Lung (tissue), 12 donors: Measurements from ENCODE around the gene SGCA. TPM values are rescaled to one million over a fixed set of nuclear protein-coding genes. Genes with fewer than 3 reads are reported as not detected.

ENCODE experiments used
- ATAC-seq: fragments of 200-7000 bp; cut with Tn5 transposase; one replicate; pipeline ENCODE4 v1.9.1; 2020; ENCODE audit warnings: moderate number of reproducible peaks; ENCODE audit not compliant: insufficient read depth, low FRiP score
- DNase-seq, 3 donors: peaks; one replicate each; pipeline ENCODE4 v3.0.0-alpha.2; 2013 to 2017
- H3K27ac ChIP-seq, 2 donors: one replicate each; pipeline ENCODE4 v1.5.1; 2013; ENCODE audit warnings: mild to moderate bottlenecking in 2 of 2, moderate library complexity in 2 of 2, control low read depth in 1 of 2, inconsistent platforms in 1 of 2, low read depth in 1 of 2, low read length in 1 of 2
- H3K27me3 ChIP-seq, 3 donors: one replicate each; pipeline ENCODE4 v1.5.1; 2013; ENCODE audit warnings: low read length in 2 of 3; ENCODE audit not compliant: control insufficient read depth in 3 of 3, insufficient read depth in 3 of 3
- H3K36me3 ChIP-seq, 4 donors: one replicate each; pipeline ENCODE4 v1.5.1; 2013; ENCODE audit warnings: low read length in 4 of 4, mild to moderate bottlenecking in 1 of 4, moderate library complexity in 1 of 4; ENCODE audit not compliant: control insufficient read depth in 4 of 4, insufficient read depth in 4 of 4
- H3K4me1 ChIP-seq, 5 donors: one replicate each; pipeline ENCODE4 v1.5.1; 2013; ENCODE audit warnings: low read length in 5 of 5, mild to moderate bottlenecking in 2 of 5, moderate library complexity in 1 of 5; ENCODE audit not compliant: control insufficient read depth in 5 of 5, insufficient read depth in 5 of 5
- H3K4me3 ChIP-seq: one replicate; pipeline ENCODE4 v1.5.1; 2013; ENCODE audit warnings: mild to moderate bottlenecking, control low read depth, moderate library complexity
- H3K9ac ChIP-seq, 2 donors: one replicate each; pipeline ENCODE4 v1.5.1; 2013; ENCODE audit warnings: low read length in 2 of 2, control low read depth in 1 of 2; ENCODE audit not compliant: insufficient read depth in 1 of 2
- H3K9me3 ChIP-seq, 4 donors: one replicate each; pipeline ENCODE4 v1.5.1; 2013; ENCODE audit warnings: low read length in 3 of 4, mild to moderate bottlenecking in 1 of 4, moderate library complexity in 1 of 4; ENCODE audit not compliant: control insufficient read depth in 4 of 4, insufficient read depth in 3 of 4
- CTCF ChIP-seq: IDR thresholded peaks from 2 replicates; pipeline ENCODE4 v1.5.1; 2012; ENCODE audit warnings: mild to moderate bottlenecking; ENCODE audit errors: control extremely low read depth, extremely low read depth
- WGBS, 2 donors: extraction: QIAGEN DNeasy Blood & Tissue Kit; methylation state at CpG; one replicate each; pipeline ENCODE4 v1.1.7; 2013; 5-methylcytosine and 5-hydroxymethylcytosine counted together
- polyA plus RNA-seq, 2 donors: library from polyadenylated mRNA; stranded (reverse); fragments of 200-250 nt; gene quantifications; one replicate each; pipeline ENCODE4 v1.2.1, GENCODE V29; 2013
- total RNA-seq, 2 donors: library from RNA; depleted of rRNA in 1 of 2; stranded (reverse); fragments of >200 nt in 1 of 2; gene quantifications; one replicate each; pipeline ENCODE4 v1.2.1, GENCODE V29; 2014 to 2021
- donor health status: control.
- donor health status: control.
- donor health status: Bipolar disorder and iron deficiency.
- donor health status: healthy.
- donor health status: DM: yes; HTN: yes; CAD: no.

SGCA gene
- total and polyA plus RNA-seq, 4 donors, result 5.0 to 19.4 (median 14.0) TPM

GRCh38 chr17:50199803-50200456, 34.1 kb downstream of the SGCA start:
- H3K27me3 ChIP-seq, result peaks cover 0 to 6% (median 0%) of the 10 kb centered on the region in 3 donors
- DNase-seq, result peak; percentile 98 to 99 (median 99)
- peak; percentile 81 for ATAC-seq
- H3K9me3 ChIP-seq, result no peaks in the 10 kb centered on the region
- peak overlapping the region; percentile 51 to 84 for H3K9ac ChIP-seq
- peak overlapping the region; percentile 1 to 55 for H3K27ac ChIP-seq
- TF ChIP-seq CTCF, result no peak
- H3K4me3 ChIP-seq, result no peak overlapping the region
- H3K36me3 ChIP-seq, result peaks cover 0 to 42% (median 24%) of the 10 kb centered on the region in 4 donors
- H3K4me1 ChIP-seq, result peaks cover 0 to 57% (median 29%) of the 10 kb centered on the region in 5 donors
- 1 to 3% methylated on average over 35 to 36 of the region's 36 CpGs for WGBS, 2 donors

- Histone ChIP-seq H3K9me3 (no peaks in the 10 kb centered on the region), H3K36me3 (peaks cover 0 to 36% (median 21%) of the 10 kb centered on the region in 4 donors), H3K27me3 (peaks cover 0 to 6% (median 0%) of the 10 kb centered on the region in 3 donors), H3K4me3 (peak overlapping the region; percentile 26), H3K9ac (peak overlapping the region; percentile 48 to 81), H3K27ac (peak overlapping the region; percentile 55 to 75), H3K4me1 (peaks cover 0 to 64% (median 34%) of the 10 kb centered on the region in 5 donors)
- WGBS, 2 donors, result 1% methylated on average over 54 to 55 of the region's 55 CpGs
- ATAC-seq (peak; percentile 75), DNase-seq (peak; percentile 96 to 97 (median 97))
- TF ChIP-seq CTCF, result peak; percentile 83
Observed at GRCh38 chr17:50200457-50201275, 34.9 kb downstream of the SGCA start.

GRCh38 chr17:50201276-50201854, 35.6 kb downstream of the SGCA start, which contains the start of gene COL1A1:
Gene COL1A1, minus strand, starts transcription at chr17:50201631. Its CDS starts 118 bp downstream, at chr17:50201513.
- peak within 1 kb of the TSS; percentile 26 for H3K4me3 ChIP-seq
- no peak for TF ChIP-seq CTCF
- H3K27ac ChIP-seq, result peak within 1 kb of the TSS; percentile 55 to 75
- ATAC-seq (peak; percentile 6), DNase-seq (peak; percentile 93 to 95 (median 94))
- peak within 1 kb of the TSS; percentile 48 to 81 for H3K9ac ChIP-seq
- peaks cover 0 to 30% (median 14%) of the 10 kb centered on the region in 4 donors for H3K36me3 ChIP-seq
- 9% methylated on average over 29 to 34 of the region's 34 CpGs for WGBS, 2 donors
- H3K9me3 ChIP-seq, result no peaks in the 10 kb centered on the region
- peaks cover 0 to 71% (median 34%) of the 10 kb centered on the region in 5 donors for H3K4me1 ChIP-seq
- H3K27me3 ChIP-seq, result peaks cover 0 to 6% (median 0%) of the 10 kb centered on the region in 3 donors
